Measurements from ENCODE around the gene NFIL3. TPM values are rescaled to one million over a fixed set of nuclear protein-coding genes. Genes with fewer than 3 reads are reported as not detected.

The NFIL3 gene
- total RNA-seq, 1 donor from 2014 or later: 192 TPM

DNA sequence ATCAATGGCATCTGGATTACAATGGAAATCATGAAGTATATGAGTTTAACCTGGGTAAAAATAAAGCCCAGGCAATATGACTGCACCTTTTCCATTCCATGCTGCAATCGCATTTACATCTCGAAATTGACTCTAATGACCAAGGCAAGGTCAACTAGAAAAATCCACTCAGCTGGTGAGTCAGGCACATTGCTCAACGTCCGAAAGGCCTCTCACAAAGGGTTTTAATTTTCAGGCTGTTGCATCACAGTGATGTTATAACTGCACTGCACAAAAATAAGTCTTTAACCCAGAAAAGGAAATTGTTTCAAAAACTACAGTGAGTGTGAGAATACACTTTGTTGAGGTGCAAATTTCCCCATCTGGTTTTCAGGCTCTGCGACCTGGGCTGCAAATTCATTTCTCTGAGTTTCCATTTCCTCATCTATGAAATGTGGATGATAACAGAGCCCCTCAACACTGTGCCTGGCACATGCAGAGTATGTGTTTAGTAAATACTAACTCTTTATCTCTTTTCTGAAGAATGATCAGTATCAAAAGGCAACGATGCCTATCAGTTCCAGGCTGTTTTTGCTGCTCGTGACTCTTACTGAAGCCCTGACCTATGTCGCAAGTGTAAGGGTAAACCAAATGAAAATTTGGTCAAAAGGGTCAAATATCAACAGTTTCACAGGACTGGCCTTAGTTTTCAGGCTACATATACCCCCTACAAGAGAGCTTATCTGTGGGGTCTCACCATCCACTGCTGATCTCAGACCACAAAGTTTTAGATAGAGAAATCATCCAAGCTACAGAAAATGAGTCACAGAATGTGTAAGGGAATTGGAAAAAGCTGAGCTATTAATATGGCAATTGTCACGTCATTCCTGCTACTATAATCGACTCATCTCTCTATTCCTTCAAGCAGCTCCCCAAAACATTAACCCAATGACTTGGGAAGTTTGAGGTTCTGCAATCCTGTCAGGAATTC is 4.1 kb downstream of the NFIL3 start:
- peaks cover 75% of the 10 kb centered on the region for H3K36me3 Mint-ChIP-seq (ENCODE audit: low read depth)

GRCh38 chr9:91418215-91418610 is 5.4 kb downstream of the NFIL3 start:
- Mint-ChIP-seq H3K36me3 (ENCODE audit: low read depth) (peaks cover 88% of the 10 kb centered on the region), H3K4me1 (ENCODE audit: low read depth) (peaks cover 63% of the 10 kb centered on the region), H3K27me3 (ENCODE audit: low read depth) (no peaks in the 10 kb centered on the region), H3K27ac (peak overlapping the region; percentile 98), H3K4me3 (ENCODE audit: low read depth) (peak overlapping the region; percentile 93), H3K9me3 (no peaks in the 10 kb centered on the region)
- DNase-seq (ENCODE audit: low spot score): no peak
- intact Hi-C loops (cut with micrococcal nuclease): loop anchor here (2.0 to 5.0 kb wide), 5 partner anchors 23 to 451 kb away; no protein-coding TSS in a partner anchor

More for the DNA sequence above, 4.1 kb downstream of the NFIL3 start:
- H3K9me3 Mint-ChIP-seq: no peaks in the 10 kb centered on the region
- DNase-seq (ENCODE audit: low spot score): peak; percentile 52
- H3K27me3 Mint-ChIP-seq (ENCODE audit: low read depth): no peaks in the 10 kb centered on the region
- intact Hi-C loops (cut with micrococcal nuclease): loop anchor here (1.0 to 5.0 kb wide), 9 partner anchors 25 to 452 kb away; no protein-coding TSS in a partner anchor
- H3K4me3 Mint-ChIP-seq (ENCODE audit: low read depth): peak overlapping the region; percentile 93
- H3K27ac Mint-ChIP-seq: peak overlapping the region; percentile 98
- peaks cover 53% of the 10 kb centered on the region for H3K4me1 Mint-ChIP-seq (ENCODE audit: low read depth)

DNA sequence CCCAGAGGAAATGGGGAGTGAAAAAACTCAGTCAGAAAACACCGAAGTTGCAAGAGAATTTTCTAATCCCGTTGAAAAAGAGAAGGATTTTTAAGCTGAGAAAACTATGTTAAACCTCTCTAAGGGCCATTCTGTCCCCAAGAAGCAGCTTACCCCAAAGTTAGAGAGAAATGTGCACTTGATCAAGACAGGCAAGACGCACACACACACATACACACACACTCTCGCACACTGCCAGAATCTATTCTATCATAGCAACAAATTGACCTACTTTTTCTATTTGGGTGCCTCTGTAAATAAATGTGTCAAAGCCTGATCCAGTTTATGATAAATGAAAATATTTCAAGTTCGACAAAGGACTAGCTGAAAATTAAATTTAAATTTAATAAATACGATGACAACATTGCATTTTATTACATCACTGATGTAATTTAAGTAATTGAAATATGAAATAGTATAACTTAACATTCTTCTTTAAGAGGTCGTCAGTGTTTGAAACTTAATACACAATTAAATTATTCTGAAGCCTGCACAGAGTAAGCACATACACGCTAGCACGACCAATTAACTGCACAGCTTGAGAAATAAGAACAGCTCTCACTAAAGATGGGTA is 5.9 kb downstream of the NFIL3 start:
- Mint-ChIP-seq H3K27ac (peak overlapping the region; percentile 98), H3K9me3 (no peaks in the 10 kb centered on the region), H3K4me1 (ENCODE audit: low read depth) (peaks cover 66% of the 10 kb centered on the region), H3K36me3 (ENCODE audit: low read depth) (peaks cover 88% of the 10 kb centered on the region), H3K4me3 (ENCODE audit: low read depth) (peak overlapping the region; percentile 93), H3K27me3 (ENCODE audit: low read depth) (no peaks in the 10 kb centered on the region)
- intact Hi-C loops (cut with micrococcal nuclease): loop anchor here (2.0 to 5.0 kb wide), 5 partner anchors 23 to 450 kb away; no protein-coding TSS in a partner anchor
- no peak for DNase-seq (ENCODE audit: low spot score)

- Mint-ChIP-seq H3K9me3 (no peaks in the 10 kb centered on the region), H3K36me3 (ENCODE audit: low read depth) (peaks cover 87% of the 10 kb centered on the region), H3K27ac (peak overlapping the region; percentile 98), H3K27me3 (ENCODE audit: low read depth) (no peaks in the 10 kb centered on the region), H3K4me1 (ENCODE audit: low read depth) (peaks cover 74% of the 10 kb centered on the region), H3K4me3 (ENCODE audit: low read depth) (peak overlapping the region; percentile 72)
- DNase-seq (ENCODE audit: low spot score): no peak
- intact Hi-C loops (cut with micrococcal nuclease): loop anchor here (5.0 kb wide), 2 partner anchors 209 to 449 kb away; no protein-coding TSS in a partner anchor
Measured at GRCh38 chr9:91416096-91416712, 7.4 kb downstream of the NFIL3 start.

- no peak for DNase-seq (ENCODE audit: low spot score)
- H3K36me3 Mint-ChIP-seq (ENCODE audit: low read depth): peaks cover 89% of the 10 kb centered on the region
Measured at GRCh38 chr9:91415290-91415689, 8.3 kb downstream of the NFIL3 start.

GRCh38 chr9:91412941-91413340 is 10.7 kb downstream of the NFIL3 start:
- peak overlapping the region; percentile 49 for H3K27ac Mint-ChIP-seq
- no peak for DNase-seq (ENCODE audit: low spot score)
- no peak overlapping the region for H3K4me3 Mint-ChIP-seq (ENCODE audit: low read depth)
- H3K27me3 Mint-ChIP-seq (ENCODE audit: low read depth): no peaks in the 10 kb centered on the region
- peaks cover 70% of the 10 kb centered on the region for H3K4me1 Mint-ChIP-seq (ENCODE audit: low read depth)
- peaks cover 91% of the 10 kb centered on the region for H3K36me3 Mint-ChIP-seq (ENCODE audit: low read depth)
- H3K9me3 Mint-ChIP-seq: no peaks in the 10 kb centered on the region
- intact Hi-C loops (cut with micrococcal nuclease): no loop called here

More at GRCh38 chr9:91415290-91415689, 8.3 kb downstream of the NFIL3 start:
- no peaks in the 10 kb centered on the region for H3K9me3 Mint-ChIP-seq
- H3K27ac Mint-ChIP-seq: peak overlapping the region; percentile 98
- peak overlapping the region; percentile 47 for H3K4me3 Mint-ChIP-seq (ENCODE audit: low read depth)
- no peaks in the 10 kb centered on the region for H3K27me3 Mint-ChIP-seq (ENCODE audit: low read depth)
- peaks cover 80% of the 10 kb centered on the region for H3K4me1 Mint-ChIP-seq (ENCODE audit: low read depth)
- intact Hi-C loops (cut with micrococcal nuclease): loop anchor here (5.0 kb wide), 2 partner anchors 208 to 448 kb away; no protein-coding TSS in a partner anchor

DNA sequence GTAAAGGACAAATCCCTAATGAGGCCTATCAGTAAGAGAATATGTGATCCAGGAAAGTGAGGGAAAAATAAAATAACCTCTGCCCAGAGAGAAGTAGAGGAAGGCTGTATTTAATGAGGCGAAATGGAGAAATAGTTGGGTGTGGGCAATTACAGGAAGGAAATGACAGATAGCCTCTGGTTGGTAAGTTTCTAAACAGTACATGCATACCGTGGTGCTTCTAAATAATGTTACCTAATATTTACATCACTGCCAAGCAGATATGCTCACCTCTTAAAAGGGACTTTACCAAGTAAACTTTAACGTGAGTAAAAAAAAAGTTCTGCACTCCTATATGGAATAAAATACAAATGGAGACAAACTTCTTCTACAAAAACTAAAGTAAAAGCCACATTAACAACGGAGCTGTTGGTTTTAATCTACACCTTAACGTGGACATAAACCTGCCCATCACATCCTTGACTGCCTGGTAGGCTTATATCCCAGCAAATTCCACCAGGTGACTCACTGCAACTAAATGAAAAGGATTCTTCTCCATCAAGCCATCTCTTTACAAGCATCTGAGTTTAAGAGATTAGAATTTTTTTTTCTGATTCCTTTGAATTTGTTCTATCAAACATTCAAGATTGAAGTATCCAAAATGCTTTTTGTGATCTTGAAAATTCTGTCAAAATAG is 12.4 kb downstream of the NFIL3 start:
- Mint-ChIP-seq H3K36me3 (ENCODE audit: low read depth) (peaks cover 94% of the 10 kb centered on the region), H3K27ac (peak overlapping the region; percentile 33), H3K4me1 (ENCODE audit: low read depth) (peaks cover 62% of the 10 kb centered on the region), H3K27me3 (ENCODE audit: low read depth) (no peaks in the 10 kb centered on the region), H3K9me3 (no peaks in the 10 kb centered on the region), H3K4me3 (ENCODE audit: low read depth) (no peak overlapping the region)
- no peak for DNase-seq (ENCODE audit: low spot score)
- intact Hi-C loops (cut with micrococcal nuclease): no loop called here

DNA sequence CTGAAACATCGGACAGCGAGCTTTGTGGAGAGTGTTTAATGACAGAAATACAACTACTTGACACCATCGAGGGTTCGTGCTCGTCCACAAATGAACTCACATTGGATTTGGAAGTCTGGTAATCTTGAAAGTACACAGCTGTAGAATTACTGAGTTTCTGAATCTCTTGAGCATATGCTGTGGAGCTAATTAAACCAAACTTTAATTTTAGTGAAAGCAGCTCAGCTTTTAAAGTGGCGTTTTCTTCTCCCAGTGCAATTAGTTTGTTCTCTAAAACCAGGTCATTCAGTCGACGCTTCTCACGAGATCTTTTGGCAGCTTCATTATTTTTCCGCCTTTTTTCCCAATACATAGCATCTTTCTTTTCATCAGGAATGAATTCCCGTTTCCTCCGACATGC is 13.5 kb downstream of the NFIL3 start:
- Mint-ChIP-seq H3K4me1 (ENCODE audit: low read depth) (peaks cover 56% of the 10 kb centered on the region), H3K9me3 (no peaks in the 10 kb centered on the region), H3K27me3 (ENCODE audit: low read depth) (no peaks in the 10 kb centered on the region), H3K27ac (no peak overlapping the region), H3K4me3 (ENCODE audit: low read depth) (no peak overlapping the region), H3K36me3 (ENCODE audit: low read depth) (peaks cover 95% of the 10 kb centered on the region)
- no peak for DNase-seq (ENCODE audit: low spot score)
- intact Hi-C loops (cut with micrococcal nuclease): no loop called here

DNA sequence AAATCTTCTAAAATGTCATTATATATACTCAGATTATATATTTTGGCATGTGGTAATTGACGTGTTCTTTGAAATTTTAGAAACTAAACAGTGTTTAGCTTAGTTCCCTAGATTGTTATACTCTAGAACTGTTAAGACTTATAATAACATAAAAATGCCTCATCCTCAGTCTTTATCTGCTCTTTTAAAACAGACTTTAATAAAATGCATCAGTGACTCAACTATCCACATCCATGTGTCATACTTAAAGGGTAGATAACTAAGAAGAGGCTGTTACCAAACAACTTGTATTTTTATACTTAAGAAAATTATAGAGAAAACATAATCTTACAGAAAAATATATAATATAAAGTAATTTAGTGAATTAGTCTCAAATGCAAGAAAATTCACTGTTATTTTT is 15.2 kb downstream of the NFIL3 start:
- H3K4me3 Mint-ChIP-seq (ENCODE audit: low read depth): no peak overlapping the region
- peaks cover 93% of the 10 kb centered on the region for H3K36me3 Mint-ChIP-seq (ENCODE audit: low read depth)
- intact Hi-C loops (cut with micrococcal nuclease): no loop called here
- no peaks in the 10 kb centered on the region for H3K27me3 Mint-ChIP-seq (ENCODE audit: low read depth)
- peaks cover 53% of the 10 kb centered on the region for H3K4me1 Mint-ChIP-seq (ENCODE audit: low read depth)
- H3K9me3 Mint-ChIP-seq: no peaks in the 10 kb centered on the region
- DNase-seq (ENCODE audit: low spot score): no peak
- H3K27ac Mint-ChIP-seq: no peak overlapping the region

DNA sequence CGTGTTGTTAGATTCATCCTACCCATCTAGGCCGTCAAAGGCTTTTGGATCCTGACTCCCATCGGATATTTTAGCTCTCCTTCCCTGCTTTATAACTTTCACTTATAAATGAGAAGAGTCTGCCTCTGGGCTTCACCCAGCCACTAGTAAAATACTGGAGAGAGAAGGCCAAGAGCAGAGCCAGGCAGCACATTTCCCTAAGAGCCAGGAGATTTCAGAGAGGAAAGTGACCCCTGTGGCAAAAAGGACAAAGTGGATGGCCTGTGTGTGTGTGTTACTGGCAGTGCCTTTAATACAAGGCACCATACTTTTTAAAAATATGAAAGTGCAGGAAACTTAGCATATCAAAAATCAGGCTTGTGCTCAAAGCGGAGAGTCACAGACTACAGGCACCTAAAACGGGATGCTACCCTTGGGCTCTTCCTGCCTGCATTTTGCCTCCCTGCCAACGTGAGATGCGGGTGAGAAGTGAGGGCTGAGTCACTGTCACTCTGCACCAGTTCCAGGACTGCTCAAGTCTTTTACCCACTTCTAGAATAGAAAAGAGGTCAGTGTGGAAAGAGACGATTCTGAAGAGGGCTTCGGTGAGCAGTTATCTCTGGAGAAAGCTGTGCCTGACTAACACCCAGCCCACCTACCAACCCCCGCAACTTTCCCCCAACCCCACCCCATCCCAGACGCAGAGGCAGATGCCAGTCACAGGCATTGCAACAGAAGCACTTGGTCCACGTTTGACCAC is 15.9 kb downstream of the NFIL3 start:
- intact Hi-C loops (cut with micrococcal nuclease): no loop called here
- Mint-ChIP-seq H3K36me3 (ENCODE audit: low read depth) (peaks cover 92% of the 10 kb centered on the region), H3K4me1 (ENCODE audit: low read depth) (peaks cover 52% of the 10 kb centered on the region), H3K27ac (no peak overlapping the region), H3K4me3 (ENCODE audit: low read depth) (no peak overlapping the region), H3K9me3 (no peaks in the 10 kb centered on the region), H3K27me3 (ENCODE audit: low read depth) (no peaks in the 10 kb centered on the region)
- no peak for DNase-seq (ENCODE audit: low spot score)

GRCh38 chr9:91405343-91406077 is 18.1 kb downstream of the NFIL3 start:
- Mint-ChIP-seq H3K27me3 (ENCODE audit: low read depth) (no peaks in the 10 kb centered on the region), H3K27ac (no peak overlapping the region), H3K9me3 (no peaks in the 10 kb centered on the region), H3K4me1 (ENCODE audit: low read depth) (peaks cover 38% of the 10 kb centered on the region), H3K4me3 (ENCODE audit: low read depth) (no peak overlapping the region), H3K36me3 (ENCODE audit: low read depth) (peaks cover 74% of the 10 kb centered on the region)
- intact Hi-C loops (cut with micrococcal nuclease): no loop called here
- no peak for DNase-seq (ENCODE audit: low spot score)

Measured in activated T-helper 2 cell treated with anti-CD3 and anti-CD28 coated beads, Interferon-gamma antibody, Interleukin-2, Interleukin-4, amounts not matched to agents 10 μg/mL and 5 μg/mL and 100 μg/mL, durations not matched to agents 14 hours and 24 hours and 36 hours (primary cell).